WTC11 (cell line): Measurements from ENCODE around the gene SURF2.

Source experiments
- CREB1 ChIP-seq: sonication (generic); formaldehyde crosslinking; IDR thresholded peaks from 2 replicates; pipeline ENCODE4 v1.8.0; 2023; ENCODE audit warnings: mild to moderate bottlenecking, missing genetic modification reagents
- ZNF232 ChIP-seq: sonication (generic); formaldehyde crosslinking; IDR thresholded peaks from 2 replicates; pipeline ENCODE4 v1.8.0; 2022; ENCODE audit warnings: mild to moderate bottlenecking, missing genetic modification reagents
- ZNF416 ChIP-seq: fragments of 250-450 bp; sonication (Bioruptor Pico); IDR thresholded peaks from 2 replicates; pipeline ENCODE4 v1.9.0; 2021; ENCODE audit warnings: mild to moderate bottlenecking, inconsistent platforms
- TF ChIP-seq, protein P1 (sequence below): fragments of 200-600 bp; IDR thresholded peaks from 2 replicates; pipeline ENCODE4 v1.8.0; 2022; ENCODE audit warnings: antibody characterized with exemption
- TF ChIP-seq, protein P2 (sequence below): sonication (generic); formaldehyde crosslinking; IDR thresholded peaks from 2 replicates; pipeline ENCODE4 v1.8.1; 2023; ENCODE audit warnings: mild to moderate bottlenecking, missing genetic modification reagents

GRCh38 chr9:133400292-133400691, 43.9 kb downstream of the SURF2 start:
- TF ChIP-seq, protein P1, sequence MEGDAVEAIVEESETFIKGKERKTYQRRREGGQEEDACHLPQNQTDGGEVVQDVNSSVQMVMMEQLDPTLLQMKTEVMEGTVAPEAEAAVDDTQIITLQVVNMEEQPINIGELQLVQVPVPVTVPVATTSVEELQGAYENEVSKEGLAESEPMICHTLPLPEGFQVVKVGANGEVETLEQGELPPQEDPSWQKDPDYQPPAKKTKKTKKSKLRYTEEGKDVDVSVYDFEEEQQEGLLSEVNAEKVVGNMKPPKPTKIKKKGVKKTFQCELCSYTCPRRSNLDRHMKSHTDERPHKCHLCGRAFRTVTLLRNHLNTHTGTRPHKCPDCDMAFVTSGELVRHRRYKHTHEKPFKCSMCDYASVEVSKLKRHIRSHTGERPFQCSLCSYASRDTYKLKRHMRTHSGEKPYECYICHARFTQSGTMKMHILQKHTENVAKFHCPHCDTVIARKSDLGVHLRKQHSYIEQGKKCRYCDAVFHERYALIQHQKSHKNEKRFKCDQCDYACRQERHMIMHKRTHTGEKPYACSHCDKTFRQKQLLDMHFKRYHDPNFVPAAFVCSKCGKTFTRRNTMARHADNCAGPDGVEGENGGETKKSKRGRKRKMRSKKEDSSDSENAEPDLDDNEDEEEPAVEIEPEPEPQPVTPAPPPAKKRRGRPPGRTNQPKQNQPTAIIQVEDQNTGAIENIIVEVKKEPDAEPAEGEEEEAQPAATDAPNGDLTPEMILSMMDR = no peak
- TF ChIP-seq, protein P2, sequence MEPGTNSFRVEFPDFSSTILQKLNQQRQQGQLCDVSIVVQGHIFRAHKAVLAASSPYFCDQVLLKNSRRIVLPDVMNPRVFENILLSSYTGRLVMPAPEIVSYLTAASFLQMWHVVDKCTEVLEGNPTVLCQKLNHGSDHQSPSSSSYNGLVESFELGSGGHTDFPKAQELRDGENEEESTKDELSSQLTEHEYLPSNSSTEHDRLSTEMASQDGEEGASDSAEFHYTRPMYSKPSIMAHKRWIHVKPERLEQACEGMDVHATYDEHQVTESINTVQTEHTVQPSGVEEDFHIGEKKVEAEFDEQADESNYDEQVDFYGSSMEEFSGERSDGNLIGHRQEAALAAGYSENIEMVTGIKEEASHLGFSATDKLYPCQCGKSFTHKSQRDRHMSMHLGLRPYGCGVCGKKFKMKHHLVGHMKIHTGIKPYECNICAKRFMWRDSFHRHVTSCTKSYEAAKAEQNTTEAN (CRISPR knock-in tag) = no peak
- TF ChIP-seq CREB1 (CRISPR knock-in tag) (no peak), ZNF416 (no peak), ZNF232 (no peak)
